Cardiac muscle cell (in vitro differentiated cells and primary cell): ENCODE data around the gene YIPF2. TPM values are rescaled to one million over a fixed set of nuclear protein-coding genes. Genes with fewer than 3 reads are reported as not detected.
A peak's percentile ranks its signal among the peaks of the same experiment; 100 is the strongest.

Source experiments
- DNase-seq, 2 donors: peaks; one replicate each; pipeline versions ENCODE4 v3.0.0 to v3.0.0-alpha.2; 2010 to 2017; ENCODE audit warnings: low read depth in 1 of 2, low spot score in 1 of 2
- H3K27ac ChIP-seq: fragments of 200-600 bp; sonication (generic); 2 replicates; pipeline ENCODE4 v1.5.1; 2016
- H3K27me3 ChIP-seq: fragments of 200-600 bp; sonication (generic); 2 replicates; pipeline ENCODE4 v1.6.0; 2016; ENCODE audit warnings: control low read depth
- H3K36me3 ChIP-seq: fragments of 200-600 bp; sonication (generic); 2 replicates; pipeline ENCODE4 v1.5.1; 2016; ENCODE audit warnings: control low read depth
- H3K4me1 ChIP-seq: fragments of 200-600 bp; sonication (generic); 2 replicates; pipeline ENCODE4 v1.8.1; 2017; ENCODE audit warnings: low read depth, mild to moderate bottlenecking, mixed run types
- H3K4me3 ChIP-seq: fragments of 200-600 bp; sonication (generic); 2 replicates; pipeline ENCODE4 v1.5.1; 2016; ENCODE audit warnings: mild to moderate bottlenecking
- H3K9me3 ChIP-seq: fragments of 200-600 bp; sonication (generic); 2 replicates; pipeline ENCODE4 v1.5.1; 2017; ENCODE audit warnings: low read depth, mild to moderate bottlenecking, control low read depth
- CTCF ChIP-seq: IDR thresholded peaks from 2 replicates; pipeline ENCODE4 v1.5.1; 2012; ENCODE audit warnings: low read depth, mild to moderate bottlenecking, low read length
- polyA plus RNA-seq: library from polyadenylated mRNA; unstranded; fragments of >200 nt; fragmentation: Nextera tagmentation; extraction: Ambion mirVana; gene quantifications from 2 replicates; pipeline ENCODE4 v1.2.1, GENCODE V29; 2016
- total RNA-seq: library from RNA; depleted of rRNA; stranded (reverse); fragments of >200 nt; gene quantifications from 2 replicates; pipeline ENCODE4 v1.2.3, GENCODE V29; 2016

The YIPF2 gene
- total and polyA plus RNA-seq, 2 experiments from 2014 or later = 38.9 to 67.2 TPM

- peak overlapping the region; percentile 74 for H3K27ac ChIP-seq
- peaks cover 9% of the 10 kb centered on the region for H3K4me1 ChIP-seq
- H3K4me3 ChIP-seq = no peak overlapping the region
- H3K27me3 ChIP-seq = no peaks in the 10 kb centered on the region
- no peaks in the 10 kb centered on the region for H3K9me3 ChIP-seq
- no peak for TF ChIP-seq CTCF
- DNase-seq = no peak
- no peaks in the 10 kb centered on the region for H3K36me3 ChIP-seq
Measured at GRCh38 chr19:10935371-10936059, 7.1 kb upstream of the YIPF2 start.

GRCh38 chr19:10929402-10929794, 959 bp upstream of the YIPF2 start:
- Histone ChIP-seq H3K27me3 (no peaks in the 10 kb centered on the region), H3K9me3 (no peaks in the 10 kb centered on the region), H3K36me3 (peaks cover 5% of the 10 kb centered on the region), H3K27ac (peak overlapping the region; percentile 75), H3K4me1 (peaks cover 5% of the 10 kb centered on the region), H3K4me3 (peak overlapping the region; percentile 83)
- no peak for DNase-seq
- TF ChIP-seq CTCF = no peak

- TF ChIP-seq CTCF = no peak
- Histone ChIP-seq H3K9me3 (no peaks in the 10 kb centered on the region), H3K27me3 (no peaks in the 10 kb centered on the region), H3K4me1 (peaks cover 5% of the 10 kb centered on the region), H3K4me3 (peak overlapping the region; percentile 83), H3K36me3 (peaks cover 5% of the 10 kb centered on the region), H3K27ac (no peak overlapping the region)
- no peak for DNase-seq
Measured at GRCh38 chr19:10927730-10928562, 493 bp downstream of the YIPF2 start.

GRCh38 chr19:10924597-10924996, 3.8 kb downstream of the YIPF2 start:
- TF ChIP-seq CTCF = no peak
- Histone ChIP-seq H3K36me3 (peaks cover 16% of the 10 kb centered on the region), H3K27ac (no peak overlapping the region), H3K4me1 (peaks cover 1% of the 10 kb centered on the region), H3K9me3 (no peaks in the 10 kb centered on the region), H3K27me3 (no peaks in the 10 kb centered on the region), H3K4me3 (no peak overlapping the region)
- DNase-seq = no peak

- no peak for DNase-seq
- no peak for TF ChIP-seq CTCF
- H3K4me3 ChIP-seq = no peak overlapping the region
- H3K27me3 ChIP-seq = no peaks in the 10 kb centered on the region
- H3K27ac ChIP-seq = no peak overlapping the region
- no peaks in the 10 kb centered on the region for H3K9me3 ChIP-seq
- no peaks in the 10 kb centered on the region for H3K4me1 ChIP-seq
- H3K36me3 ChIP-seq = peaks cover 23% of the 10 kb centered on the region
Measured at GRCh38 chr19:10923260-10924112, 5.0 kb downstream of the YIPF2 start.
